ENCODE data around the gene NRP2.

Gene NRP2

GRCh38 chr2:205733082-205733481 is 50.8 kb downstream of the NRP2 start:
- no peak for DNase-seq (ENCODE audit: low read depth)

- DNase-seq (ENCODE audit: low read depth) = no peak
Observed at GRCh38 chr2:205733648-205734047, 51.3 kb downstream of the NRP2 start.

- DNase-seq (ENCODE audit: low read depth) = no peak
Observed at GRCh38 chr2:205734436-205735037, 52.2 kb downstream of the NRP2 start.

GRCh38 chr2:205738117-205738968 is 56.0 kb downstream of the NRP2 start:
- no peak for DNase-seq (ENCODE audit: low read depth)

GRCh38 chr2:205739620-205740019 is 57.3 kb downstream of the NRP2 start:
- DNase-seq (ENCODE audit: low read depth) = no peak

GRCh38 chr2:205740381-205740780 is 58.1 kb downstream of the NRP2 start:
- no peak for DNase-seq (ENCODE audit: low read depth)

GRCh38 chr2:205741256-205741978 is 59.1 kb downstream of the NRP2 start:
- no peak for DNase-seq (ENCODE audit: low read depth)

- DNase-seq (ENCODE audit: low read depth) = no peak
Observed at GRCh38 chr2:205743137-205743536, 60.8 kb downstream of the NRP2 start.

- DNase-seq (ENCODE audit: low read depth) = no peak
Observed at GRCh38 chr2:205744074-205744591, 61.8 kb downstream of the NRP2 start.

- DNase-seq (ENCODE audit: low read depth) = no peak
Observed at GRCh38 chr2:205745661-205746419, 63.5 kb downstream of the NRP2 start.

GRCh38 chr2:205746420-205746785 is 64.1 kb downstream of the NRP2 start:
- DNase-seq (ENCODE audit: low read depth) = no peak

GRCh38 chr2:205747829-205748386 is 65.6 kb downstream of the NRP2 start:
- no peak for DNase-seq (ENCODE audit: low read depth)

- DNase-seq (ENCODE audit: low read depth) = no peak
Observed at GRCh38 chr2:205748639-205749038, 66.3 kb downstream of the NRP2 start.

GRCh38 chr2:205749078-205749477 is 66.8 kb downstream of the NRP2 start:
- DNase-seq (ENCODE audit: low read depth) = no peak

- DNase-seq (ENCODE audit: low read depth) = no peak
Observed at GRCh38 chr2:205750797-205751196, 68.5 kb downstream of the NRP2 start.

GRCh38 chr2:205751569-205752031 is 69.3 kb downstream of the NRP2 start:
- no peak for DNase-seq (ENCODE audit: low read depth)

GRCh38 chr2:205752296-205752820 is 70.1 kb downstream of the NRP2 start:
- DNase-seq (ENCODE audit: low read depth) = no peak

- no peak for DNase-seq (ENCODE audit: low read depth)
Observed at GRCh38 chr2:205752924-205753323, 70.6 kb downstream of the NRP2 start.

- no peak for DNase-seq (ENCODE audit: low read depth)
Observed at GRCh38 chr2:205754285-205754923, 72.1 kb downstream of the NRP2 start.

GRCh38 chr2:205754924-205755321 is 72.6 kb downstream of the NRP2 start:
- no peak for DNase-seq (ENCODE audit: low read depth)

GRCh38 chr2:205755923-205756322 is 73.6 kb downstream of the NRP2 start:
- DNase-seq (ENCODE audit: low read depth) = no peak

Data from stimulated activated CD8-positive, alpha-beta memory T cell treated with anti-CD3 and anti-CD28 coated beads, Interleukin-12 subunit alpha, Interleukin-12 subunit beta, amount 100 ng/mL, for 4 hours (primary cell).